Tibial nerve (tissue), 4 donors: ENCODE results near the gene RAB5B. TPM values are rescaled to one million over a fixed set of nuclear protein-coding genes. Genes with fewer than 3 reads are reported as not detected.
A peak's percentile ranks its signal among the peaks of the same experiment; 100 is the strongest.

Experiments used
- DNase-seq, 2 donors: peaks; one replicate each; pipeline ENCODE4 v3.0.0-alpha.2; 2019; ENCODE audit warnings: low spot score in 2 of 2
- H3K27ac ChIP-seq, 4 donors: fragments of 200-600 bp; sonication (generic) in 3 of 4; one replicate each; pipeline ENCODE4 v1.5.1; 2017 to 2019; ENCODE audit warnings: mild to moderate bottlenecking in 1 of 4
- H3K27me3 ChIP-seq, 2 donors: fragments of 200-600 bp; sonication (generic) in 1 of 2; one replicate each; pipeline versions ENCODE4 v1.5.1 to v1.6.0; 2017 to 2019
- H3K36me3 ChIP-seq, 3 donors: fragments of 200-600 bp; sonication (generic); one replicate each; pipeline ENCODE4 v1.5.1; 2018 to 2019
- H3K4me1 ChIP-seq, 4 donors: fragments of 200-600 bp; sonication (generic) in 3 of 4; one replicate each; pipeline ENCODE4 v1.5.1; 2017 to 2019
- H3K4me3 ChIP-seq, 4 donors: fragments of 200-600 bp; sonication (generic) in 3 of 4; one replicate each; pipeline ENCODE4 v1.5.1; 2017 to 2019; ENCODE audit warnings: mild to moderate bottlenecking in 1 of 4, moderate library complexity in 1 of 4
- H3K9me3 ChIP-seq, 4 donors: fragments of 200-600 bp; sonication (generic) in 3 of 4; one replicate each; pipeline ENCODE4 v1.5.1; 2017 to 2019
- CTCF ChIP-seq, 5 experiments: fragments of 200-600 bp in 3 of 5; fragments of 450-650 bp in 2 of 5; sonication (generic) in 3 of 5; IDR thresholded peaks; one replicate each; pipeline ENCODE4 v1.5.1; 2016 to 2019; ENCODE audit warnings: antibody characterized with exemption in 5 of 5, mild to moderate bottlenecking in 3 of 5, moderate library complexity in 2 of 5
- EP300 ChIP-seq, 2 donors: sonication (generic); formaldehyde crosslinking; IDR thresholded peaks; one replicate each; pipeline ENCODE4 v1.6.1; 2017; ENCODE audit warnings: antibody characterized with exemption in 2 of 2, mild to moderate bottlenecking in 1 of 2
- POLR2A ChIP-seq, 2 donors: fragments of 450-650 bp; IDR thresholded peaks; one replicate each; pipeline ENCODE4 v1.6.1; 2017; ENCODE audit warnings: antibody characterized with exemption in 2 of 2, mild to moderate bottlenecking in 2 of 2, moderate library complexity in 2 of 2
- WGBS, 2 donors: methylation state at CpG; one replicate each; pipeline ENCODE4 v1.1.5; 2018; 5-methylcytosine and 5-hydroxymethylcytosine counted together
- total RNA-seq, 4 donors: library from RNA; depleted of rRNA; stranded (reverse); fragments of >200 nt; gene quantifications; one replicate each; pipeline ENCODE4 v1.1.0, GENCODE V29; 2016

Gene RAB5B
- total RNA-seq, 4 donors from 2014 or later: 71.7 to 111 (median 83.0) TPM

- WGBS, 2 donors: 3 to 9% methylated on average over 9 to 10 of the region's 10 CpGs
- Histone ChIP-seq H3K4me3 (peak within 1 kb of the TSS; percentile 13 to 43 (median 33)), H3K27me3 (no peaks in the 10 kb centered on the region), H3K4me1 (peaks cover 0 to 35% (median 26%) of the 10 kb centered on the region in 4 donors), H3K27ac (peak within 1 kb of the TSS; percentile 73 to 91 (median 82)), H3K9me3 (no peaks in the 10 kb centered on the region), H3K36me3 (peaks cover 0 to 25% (median 0%) of the 10 kb centered on the region in 3 donors)
- TF ChIP-seq CTCF (IDR thresholded peaks at IDR 0.05): no peak
- TF ChIP-seq POLR2A (IDR thresholded peaks at IDR 0.05): no peak
- no peak for TF ChIP-seq EP300 (IDR thresholded peaks at IDR 0.05)
- no peak for DNase-seq
These were observed 46.7 kb downstream of the RAB5B start, which contains the start of gene IKZF4 for GRCh38 chr12:56020423-56021184. IKZF4 (plus strand) TSS chr12:56021043; CDS start chr12:56021494, 451 bp downstream.

GRCh38 chr12:56021889-56022497 lies 48.1 kb downstream of the RAB5B start:
- H3K27ac ChIP-seq: peak overlapping the region; percentile 73 to 91 (median 82)
- no peaks in the 10 kb centered on the region for H3K9me3 ChIP-seq
- H3K27me3 ChIP-seq: no peaks in the 10 kb centered on the region
- H3K4me3 ChIP-seq: peak overlapping the region in 3 of 4 donors; percentile 29 to 43 (median 37)
- H3K36me3 ChIP-seq: peaks cover 0 to 38% (median 0%) of the 10 kb centered on the region in 3 donors
- no peak for TF ChIP-seq EP300 (IDR thresholded peaks at IDR 0.05)
- no peak for TF ChIP-seq POLR2A (IDR thresholded peaks at IDR 0.05)
- no peak for TF ChIP-seq CTCF (IDR thresholded peaks at IDR 0.05)
- no peak for DNase-seq
- peaks cover 0 to 35% (median 26%) of the 10 kb centered on the region in 4 donors for H3K4me1 ChIP-seq
- 23 to 36% methylated on average over 2 of the region's 2 CpGs for WGBS, 2 donors

- Histone ChIP-seq H3K4me3 (no peak overlapping the region), H3K4me1 (no peaks in the 10 kb centered on the region), H3K27ac (no peak overlapping the region), H3K9me3 (no peaks in the 10 kb centered on the region), H3K27me3 (no peaks in the 10 kb centered on the region), H3K36me3 (peaks cover 0 to 74% (median 7%) of the 10 kb centered on the region in 3 donors)
- TF ChIP-seq CTCF (IDR thresholded peaks at IDR 0.05) (no peak), POLR2A (IDR thresholded peaks at IDR 0.05) (no peak), EP300 (IDR thresholded peaks at IDR 0.05) (no peak)
- DNase-seq: no peak
- 72 to 77% methylated on average over 5 of the region's 5 CpGs for WGBS, 2 donors
These were observed 54.8 kb downstream of the RAB5B start for GRCh38 chr12:56028511-56029165.

GRCh38 chr12:56029166-56029519 lies 55.3 kb downstream of the RAB5B start:
- Histone ChIP-seq H3K27me3 (no peaks in the 10 kb centered on the region), H3K4me1 (no peaks in the 10 kb centered on the region), H3K27ac (no peak overlapping the region), H3K36me3 (peaks cover 0 to 79% (median 7%) of the 10 kb centered on the region in 3 donors), H3K9me3 (no peaks in the 10 kb centered on the region), H3K4me3 (no peak overlapping the region)
- no peak for DNase-seq
- TF ChIP-seq CTCF (IDR thresholded peaks at IDR 0.05): no peak
- TF ChIP-seq EP300 (IDR thresholded peaks at IDR 0.05): no peak
- no peak for TF ChIP-seq POLR2A (IDR thresholded peaks at IDR 0.05)
